UCSD-AML1 (cell line): ENCODE measurements around the gene DPM2.

Experiments
- DNase-seq: peaks from one replicate; lab custom pipeline; 2025; ENCODE audit not compliant: unreplicated experiment; lab: John Stamatoyannopoulos, UW

The DPM2 gene

GRCh38 chr9:127958728-127959127 lies 21.1 kb upstream of the DPM2 start:
- no peak for DNase-seq

- DNase-seq: no peak
These were observed 17.8 kb upstream of the DPM2 start for GRCh38 chr9:127955294-127956015.

GRCh38 chr9:127954831-127955293 lies 17.2 kb upstream of the DPM2 start:
- no peak for DNase-seq

GRCh38 chr9:127953768-127954505 lies 16.3 kb upstream of the DPM2 start:
- DNase-seq: no peak

GRCh38 chr9:127953154-127953553 lies 15.5 kb upstream of the DPM2 start:
- no peak for DNase-seq

- no peak for DNase-seq
These were observed 13.0 kb upstream of the DPM2 start for GRCh38 chr9:127950513-127951289.

- DNase-seq: no peak
These were observed 12.3 kb upstream of the DPM2 start for GRCh38 chr9:127949827-127950512.

GRCh38 chr9:127947841-127948710 lies 10.4 kb upstream of the DPM2 start:
- DNase-seq: no peak

GRCh38 chr9:127946728-127947127 lies 9.1 kb upstream of the DPM2 start:
- DNase-seq: no peak

- DNase-seq: no peak
These were observed 8.3 kb upstream of the DPM2 start for GRCh38 chr9:127945942-127946341.

- DNase-seq: no peak
These were observed 7.7 kb upstream of the DPM2 start for GRCh38 chr9:127945338-127945737.

GRCh38 chr9:127944586-127945218 lies 7.0 kb upstream of the DPM2 start:
- DNase-seq: no peak

GRCh38 chr9:127943731-127944144 lies 6.1 kb upstream of the DPM2 start:
- peak; percentile 73 for DNase-seq

GRCh38 chr9:127943011-127943662 lies 5.5 kb upstream of the DPM2 start:
- no peak for DNase-seq

- DNase-seq: peak; percentile 53
These were observed 4.8 kb upstream of the DPM2 start for GRCh38 chr9:127942216-127943010.

- DNase-seq: no peak
These were observed 4.2 kb upstream of the DPM2 start for GRCh38 chr9:127941961-127942215.

GRCh38 chr9:127941062-127941960 lies 3.7 kb upstream of the DPM2 start:
- DNase-seq: no peak

GRCh38 chr9:127940593-127940992 lies 2.9 kb upstream of the DPM2 start:
- no peak for DNase-seq
